Neural cell (in vitro differentiated cells): ENCODE measurements around the gene CRHBP. TPM values are rescaled to one million over a fixed set of nuclear protein-coding genes. Genes with fewer than 3 reads are reported as not detected.
"Not testable (repeated sequence)": the region's sequence is repeated elsewhere in the genome, so short reads cannot be mapped to it uniquely, and the experiment has no call there.

Experiments
- H2AFZ ChIP-seq: fragments of 200-600, 300-800 bp; sonication (generic), shearing (Covaris generic); 2 replicates; pipeline ENCODE4 v1.6.0; 2014; ENCODE audit warnings: low read depth, mild to moderate bottlenecking, antibody characterized with exemption, low read length, moderate library complexity
- H3F3A ChIP-seq: fragments of 200-600 bp; shearing (Covaris generic); 2 replicates; pipeline ENCODE4 v1.6.1; 2016; ENCODE audit warnings: mild to moderate bottlenecking, moderate library complexity, mixed read lengths, antibody characterized with exemption, low read length; ENCODE audit not compliant: insufficient read depth, poor library complexity, severe bottlenecking
- H3K27ac ChIP-seq: fragments of 200-600, 300-800 bp; sonication (generic), shearing (Covaris generic); 2 replicates; pipeline ENCODE4 v1.5.1; 2014; ENCODE audit warnings: mild to moderate bottlenecking, low read length, moderate library complexity
- H3K27me3 ChIP-seq: fragments of 300-800, 200-600 bp; sonication (generic), shearing (Covaris generic); 2 replicates; pipeline ENCODE4 v1.6.0; 2014; ENCODE audit warnings: mild to moderate bottlenecking, low read depth, low read length, moderate library complexity; ENCODE audit not compliant: insufficient read depth
- H3K36me3 ChIP-seq: fragments of 300-800, 200-600 bp; sonication (generic), shearing (Covaris generic); 2 replicates; pipeline ENCODE4 v1.5.1; 2014; ENCODE audit warnings: mild to moderate bottlenecking, antibody characterized with exemption, low read length, moderate library complexity; ENCODE audit not compliant: insufficient read depth
- H3K4me2 ChIP-seq: fragments of 300-800, 200-600 bp; sonication (generic), shearing (Covaris generic); 2 replicates; pipeline ENCODE4 v1.6.0; 2014; ENCODE audit warnings: mild to moderate bottlenecking, low read length
- H3K4me3 ChIP-seq: fragments of 300-800, 200-600 bp; sonication (generic), shearing (Covaris generic); 2 replicates; pipeline ENCODE4 v1.5.1; 2014; ENCODE audit warnings: mild to moderate bottlenecking, low read length, moderate library complexity
- H3K79me2 ChIP-seq: fragments of 200-600 bp; shearing (Covaris generic); replicated peaks from 2 replicates; pipeline ENCODE4 v1.6.0; 2014; ENCODE audit warnings: mild to moderate bottlenecking, low read length, moderate library complexity; ENCODE audit not compliant: insufficient read depth
- H3K9ac ChIP-seq: fragments of 300-800, 200-600 bp; sonication (generic), shearing (Covaris generic); 2 replicates; pipeline ENCODE4 v1.6.1; 2016; ENCODE audit warnings: mild to moderate bottlenecking, low read length, mixed read lengths
- H3K9me2 ChIP-seq: fragments of 200-600 bp; shearing (Covaris generic); 2 replicates; pipeline ENCODE4 v1.6.1; 2016; ENCODE audit warnings: mild to moderate bottlenecking, low read length, mixed read lengths; ENCODE audit not compliant: insufficient read depth
- H3K9me3 ChIP-seq: fragments of 200-600, 300-800 bp; sonication (generic), shearing (Covaris generic); 2 replicates; pipeline ENCODE4 v1.6.1; 2016; ENCODE audit warnings: mild to moderate bottlenecking, mixed run types, low read length, moderate library complexity, mixed read lengths
- H4K20me1 ChIP-seq: fragments of 200-600 bp; shearing (Covaris generic); 2 replicates; pipeline ENCODE4 v1.6.1; 2016; ENCODE audit warnings: mild to moderate bottlenecking, mixed run types; ENCODE audit not compliant: insufficient read depth
- CTCF ChIP-seq: fragments of 450-650 bp; IDR thresholded peaks from 2 replicates; pipeline ENCODE4 v1.5.1; 2014; ENCODE audit warnings: antibody characterized with exemption, mild to moderate bottlenecking, moderate library complexity; ENCODE audit not compliant: poor library complexity, severe bottlenecking
- EP300 ChIP-seq: fragments of 450-650 bp; conservative IDR thresholded peaks from 2 replicates; pipeline ENCODE4 v1.6.1; 2014; ENCODE audit warnings: antibody characterized with exemption, mild to moderate bottlenecking, moderate library complexity; ENCODE audit not compliant: poor library complexity, severe bottlenecking
- EZH2 ChIP-seq: fragments of 200-600, 300-800 bp; shearing (Covaris generic), sonication (generic); IDR thresholded peaks from 2 replicates; pipeline ENCODE4 v1.6.1; 2014; ENCODE audit warnings: antibody characterized with exemption, low read length, borderline replicate concordance, mild to moderate bottlenecking; ENCODE audit not compliant: insufficient read depth, poor library complexity, severe bottlenecking
- MXI1 ChIP-seq: fragments of 450-650 bp; conservative IDR thresholded peaks from 2 replicates; pipeline ENCODE4 v1.6.1; 2014; ENCODE audit warnings: antibody characterized with exemption, mild to moderate bottlenecking; ENCODE audit not compliant: poor library complexity, severe bottlenecking
- POLR2AphosphoS5 ChIP-seq: IDR thresholded peaks from 2 replicates; pipeline ENCODE4 v1.6.1; 2012
- RAD21 ChIP-seq: fragments of 450-650 bp; conservative IDR thresholded peaks from 2 replicates; pipeline ENCODE4 v1.6.1; 2014; ENCODE audit warnings: antibody characterized with exemption, mild to moderate bottlenecking, moderate library complexity
- REST ChIP-seq: IDR thresholded peaks from 2 replicates; pipeline ENCODE4 v1.6.1; 2012; ENCODE audit warnings: borderline replicate concordance
- SMC3 ChIP-seq: fragments of 450-650 bp; conservative IDR thresholded peaks from 2 replicates; pipeline ENCODE4 v1.6.1; 2014; ENCODE audit warnings: antibody characterized with exemption, mild to moderate bottlenecking, moderate library complexity; ENCODE audit not compliant: poor library complexity
- TAF1 ChIP-seq: IDR thresholded peaks from 2 replicates; pipeline ENCODE4 v1.6.1; 2012; ENCODE audit warnings: low read depth
- polyA minus RNA-seq: library from RNA; depleted of rRNA, polyadenylated mRNA; stranded (reverse); fragments of >200 nt; gene quantifications from 2 replicates; pipeline ENCODE4 v1.2.3, GENCODE V29; 2014
- polyA plus RNA-seq: library from polyadenylated mRNA; depleted of rRNA; stranded (reverse); fragments of >200 nt; gene quantifications from 2 replicates; pipeline ENCODE4 v1.2.3, GENCODE V29; 2014

Gene CRHBP
- polyA plus RNA-seq (not detected in 2 replicates), polyA minus RNA-seq (not detected in 2 replicates)

- no peaks in the 10 kb centered on the region for H3K79me2 ChIP-seq
- no peaks in the 10 kb centered on the region for H3K36me3 ChIP-seq
- H3K27me3 ChIP-seq: peaks cover 44% of the 10 kb centered on the region
- H2AFZ ChIP-seq: no peak within 1 kb of the TSS
- no peaks in the 10 kb centered on the region for H3K9me2 ChIP-seq
- H3K9ac ChIP-seq: peak within 1 kb of the TSS; percentile 51
- peak within 1 kb of the TSS; percentile 83 for H3K4me3 ChIP-seq
- peak within 1 kb of the TSS; percentile 63 for H3K4me2 ChIP-seq
- H3F3A ChIP-seq: no peaks in the 10 kb centered on the region
- no peaks in the 10 kb centered on the region for H4K20me1 ChIP-seq
- no peak for TF ChIP-seq SMC3
- TF ChIP-seq CTCF: no peak
- no peak for TF ChIP-seq EZH2
- TF ChIP-seq POLR2AphosphoS5: no peak
- no peak for TF ChIP-seq REST
- no peak for TF ChIP-seq TAF1
- no peak for TF ChIP-seq RAD21
- TF ChIP-seq EP300: no peak
- no peak for TF ChIP-seq MXI1
- H3K27ac ChIP-seq: no peak within 1 kb of the TSS
- no peaks in the 10 kb centered on the region for H3K9me3 ChIP-seq
Measured at GRCh38 chr5:76952795-76953536, at the start of gene CRHBP. Gene CRHBP (plus strand): TSS chr5:76953045. CDS start chr5:76953135, 90 bp downstream.

- Histone ChIP-seq H3K9me2 (no peaks in the 10 kb centered on the region), H3K4me2 (no peak overlapping the region), H3K9me3 (no peaks in the 10 kb centered on the region), H4K20me1 (no peaks in the 10 kb centered on the region), H3K36me3 (no peaks in the 10 kb centered on the region), H3K27ac (no peak overlapping the region), H3K9ac (no peak overlapping the region), H2AFZ (no peak overlapping the region), H3K4me3 (no peak overlapping the region), H3K79me2 (no peaks in the 10 kb centered on the region), H3F3A (no peaks in the 10 kb centered on the region), H3K27me3 (no peaks in the 10 kb centered on the region)
- no peak for TF ChIP-seq EP300
Measured at GRCh38 chr5:76908166-76908565, 44.7 kb upstream of the CRHBP start.

- not testable (repeated sequence) for H3K36me3 ChIP-seq, H3K9me3 ChIP-seq, H2AFZ ChIP-seq, H3F3A ChIP-seq, H3K9me2 ChIP-seq, H3K27ac ChIP-seq, H4K20me1 ChIP-seq, H3K79me2 ChIP-seq, H3K9ac ChIP-seq, H3K4me2 ChIP-seq, H3K27me3 ChIP-seq, H3K4me3 ChIP-seq
Measured at GRCh38 chr5:76910344-76910933, 42.4 kb upstream of the CRHBP start.

- not testable (repeated sequence) for H3K4me3 ChIP-seq, H3K27me3 ChIP-seq, H3K9me2 ChIP-seq, H3K27ac ChIP-seq, H3F3A ChIP-seq, H4K20me1 ChIP-seq, H2AFZ ChIP-seq, H3K9ac ChIP-seq, H3K9me3 ChIP-seq, H3K36me3 ChIP-seq, H3K4me2 ChIP-seq, H3K79me2 ChIP-seq
Measured at GRCh38 chr5:76914671-76915070, 38.2 kb upstream of the CRHBP start.
